CD4-positive, alpha-beta T cell treated with Interleukin-21 for 1 hour (primary cell): ENCODE measurements around the gene LRRC36.

Experiments
- DNase-seq: peaks from one replicate; pipeline ENCODE4 v3.0.0-alpha.2; 2020

The LRRC36 gene

DNA sequence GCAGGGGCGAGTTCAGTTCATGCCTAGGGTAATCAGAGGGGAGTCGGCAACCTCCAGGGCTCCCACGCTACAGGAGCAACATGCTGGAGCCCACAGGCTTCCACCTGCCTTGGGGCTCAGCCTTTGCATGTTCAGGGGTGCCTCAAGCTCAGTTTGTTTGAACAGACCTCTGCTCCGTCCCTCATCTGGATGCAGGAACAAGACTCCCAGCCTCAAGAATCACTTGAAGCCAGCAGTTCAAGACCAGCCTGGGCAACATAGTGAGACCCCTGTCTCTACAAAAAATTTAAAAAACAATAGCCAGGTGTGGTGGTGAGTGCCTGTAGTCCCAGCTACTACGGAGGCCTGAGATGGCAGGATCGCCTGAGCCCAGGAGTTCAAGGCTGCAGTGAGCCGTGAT lies 99.4 kb downstream of the LRRC36 start:
- no peak for DNase-seq

DNA sequence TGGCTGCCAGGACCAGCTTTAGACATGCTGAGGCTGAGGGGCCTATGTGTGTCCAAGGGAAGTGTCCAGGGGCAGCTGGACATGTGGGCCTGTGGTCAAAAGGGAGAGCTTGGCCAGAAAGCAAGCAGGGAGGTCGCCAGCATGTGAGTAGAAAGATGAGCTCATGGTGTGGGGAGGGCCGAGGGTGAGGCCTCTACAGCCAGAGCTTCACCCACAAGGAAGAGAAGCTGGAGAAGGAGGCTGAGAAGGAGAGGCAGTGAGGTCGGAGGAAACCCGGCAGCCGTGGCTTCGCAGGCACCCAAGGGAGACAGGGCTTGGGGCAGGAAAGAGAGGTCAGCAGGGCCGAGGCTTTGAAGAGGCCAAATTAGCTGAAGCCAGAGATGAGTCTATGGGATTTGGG lies 100.3 kb downstream of the LRRC36 start:
- DNase-seq, result no peak

DNA sequence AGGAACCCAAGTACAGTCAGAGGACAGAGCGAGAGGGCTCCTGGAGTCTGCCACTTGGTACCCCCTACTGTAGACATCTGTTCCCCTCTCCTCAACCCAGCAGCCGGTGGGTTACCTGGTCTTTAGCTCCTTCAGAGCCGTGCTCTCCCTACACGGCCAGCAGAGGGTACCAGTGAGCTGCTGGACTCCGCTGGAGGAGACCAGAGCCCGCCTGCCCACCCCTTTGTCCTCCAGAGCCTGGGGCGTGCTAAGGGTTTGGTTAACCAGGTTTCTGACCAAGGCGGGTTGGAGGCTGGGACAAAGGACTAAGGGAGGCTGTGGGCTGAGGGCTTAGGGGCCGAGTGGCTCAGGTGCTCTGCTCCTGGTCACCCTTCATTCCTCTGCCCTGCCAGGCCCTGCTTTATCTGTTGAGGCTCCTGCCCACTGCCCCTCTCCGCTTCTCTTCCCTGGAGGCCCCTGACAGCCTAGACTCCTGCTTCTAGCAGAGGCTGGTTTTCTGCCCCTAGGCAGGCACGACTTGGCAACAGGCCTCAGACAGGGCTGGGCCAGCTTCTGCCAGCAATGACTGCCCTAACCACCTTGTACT lies 101.6 kb downstream of the LRRC36 start:
- peak; percentile 48 for DNase-seq

DNA sequence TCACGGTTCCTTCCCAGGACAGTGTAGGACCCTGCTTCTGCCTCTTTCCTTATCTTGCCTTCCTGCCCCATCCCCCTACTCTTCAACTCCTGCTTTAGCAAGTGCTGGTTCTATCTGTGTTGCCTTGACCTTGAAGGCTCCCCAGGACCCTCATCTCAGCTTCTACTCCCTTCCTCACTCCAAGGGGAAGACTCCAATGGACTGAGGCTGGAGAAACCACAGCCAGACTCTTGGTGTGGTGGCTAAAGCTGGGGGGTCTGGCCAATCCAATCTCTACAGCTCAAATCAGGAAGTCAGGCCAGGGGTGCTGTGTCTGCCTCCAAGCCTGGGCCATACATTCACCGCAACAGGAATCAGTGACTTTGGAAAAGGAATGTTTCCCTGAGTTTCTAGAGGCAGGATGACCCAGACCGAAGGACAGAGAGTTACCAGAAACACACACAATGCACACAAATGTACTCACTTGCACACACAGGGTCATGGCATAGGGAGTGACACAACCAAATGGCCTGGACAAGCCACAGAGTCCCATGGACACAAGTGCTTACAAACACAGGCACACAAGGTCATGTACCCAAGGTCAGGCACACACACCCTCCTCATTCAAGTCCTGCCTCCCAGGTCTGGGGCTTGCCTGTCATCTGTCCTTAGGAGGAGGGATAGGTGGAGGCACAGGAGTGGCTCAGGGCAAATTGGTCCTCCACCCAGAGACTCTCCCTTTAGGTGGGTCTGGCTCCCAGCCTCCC lies 102.6 kb downstream of the LRRC36 start:
- DNase-seq, result no peak

DNA sequence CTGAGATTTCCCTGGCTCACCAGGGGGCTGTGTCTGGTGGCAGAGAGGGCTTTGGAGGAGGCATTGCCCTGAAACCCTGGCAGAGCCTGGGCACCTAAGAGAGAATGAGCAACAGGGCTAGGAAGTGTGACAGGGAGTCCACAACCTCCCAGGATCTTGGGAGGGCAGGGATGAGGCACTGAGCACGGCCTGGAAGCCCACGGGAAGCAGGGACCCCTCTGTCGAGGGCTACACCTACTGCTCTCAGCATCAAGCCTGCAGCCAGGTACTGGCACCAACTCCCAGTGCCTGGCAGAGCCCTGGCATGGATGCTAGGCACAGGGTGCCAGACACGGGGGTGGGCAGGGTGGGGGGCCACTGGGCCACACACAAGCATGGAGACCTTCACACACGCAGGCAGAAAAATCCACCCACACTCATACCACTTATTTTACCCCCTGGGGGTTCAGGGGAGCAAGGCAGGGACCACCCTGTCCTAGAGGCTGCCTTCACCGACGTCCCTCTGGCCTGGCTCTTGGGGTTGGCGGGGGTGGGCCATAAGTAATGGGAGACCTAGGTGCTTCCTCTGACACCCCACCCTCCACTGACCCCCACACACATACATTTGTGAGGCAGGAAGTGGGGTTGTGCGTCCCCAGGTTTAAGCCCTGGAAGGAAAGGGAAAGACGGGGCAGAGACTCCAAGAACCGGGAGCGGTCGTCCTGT lies 103.3 kb downstream of the LRRC36 start:
- DNase-seq, result no peak

DNA sequence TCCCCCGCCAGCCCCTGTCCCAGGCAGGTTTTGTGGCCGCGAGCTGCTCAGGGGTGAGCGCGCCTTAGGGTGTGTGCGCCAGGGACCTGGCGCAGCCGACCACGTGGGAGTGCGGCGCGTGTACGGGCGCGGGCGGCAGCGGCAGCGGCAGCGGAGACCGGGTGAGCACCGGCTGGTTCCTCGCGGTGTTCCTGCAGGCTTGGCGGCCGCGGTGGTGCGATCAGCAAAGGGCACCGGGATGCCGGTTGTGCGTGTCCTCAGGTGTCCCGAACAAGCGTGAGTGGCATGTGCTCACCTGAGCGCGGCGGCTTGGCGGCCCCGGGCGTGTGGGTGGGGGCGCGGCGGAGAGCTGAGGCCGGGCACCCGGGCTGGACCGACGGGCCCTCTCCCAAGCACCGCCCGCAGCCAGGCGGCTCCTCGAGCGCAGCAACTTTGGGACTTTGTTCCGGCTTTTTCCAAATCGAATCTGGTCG lies 103.9 kb downstream of the LRRC36 start:
- peak; percentile 13 for DNase-seq

DNA sequence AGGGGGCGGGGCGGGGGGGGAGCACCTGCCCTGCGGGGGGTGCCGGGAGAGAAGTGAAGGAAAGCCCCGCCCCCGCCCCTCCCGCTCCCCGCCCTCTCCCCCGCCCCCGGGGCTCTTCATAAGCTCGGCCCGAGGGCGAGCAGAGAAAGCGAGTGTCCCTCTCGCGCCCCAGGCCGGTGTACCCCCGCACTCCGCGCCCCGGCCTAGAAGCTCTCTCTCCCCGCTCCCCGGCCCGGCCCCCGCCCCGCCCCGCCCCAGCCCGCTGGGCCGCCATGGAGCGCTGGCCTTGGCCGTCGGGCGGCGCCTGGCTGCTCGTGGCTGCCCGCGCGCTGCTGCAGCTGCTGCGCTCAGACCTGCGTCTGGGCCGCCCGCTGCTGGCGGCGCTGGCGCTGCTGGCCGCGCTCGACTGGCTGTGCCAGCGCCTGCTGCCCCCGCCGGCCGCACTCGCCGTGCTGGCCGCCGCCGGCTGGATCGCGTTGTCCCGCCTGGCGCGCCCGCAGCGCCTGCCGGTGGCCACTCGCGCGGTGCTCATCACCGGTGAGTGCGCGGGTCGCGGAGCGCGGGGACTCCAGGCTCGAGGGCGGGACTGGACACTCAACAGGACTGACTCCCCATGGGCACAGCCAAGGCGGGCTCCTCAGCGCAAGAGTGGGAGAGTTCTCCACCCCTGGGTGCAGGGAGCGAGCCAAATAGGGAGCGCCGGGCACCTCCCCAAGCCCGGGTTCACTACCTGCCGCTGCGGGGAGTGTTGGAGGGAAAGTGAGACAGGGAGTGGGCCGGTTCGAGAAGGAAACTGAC lies 104.6 kb downstream of the LRRC36 start, which contains the start of gene HSD11B2:
HSD11B2 (plus strand) TSS at position 145 of the 798 bp plus-strand sequence; CDS start at position 273, 128 bp downstream.
- DNase-seq, result peak; percentile 22

DNA sequence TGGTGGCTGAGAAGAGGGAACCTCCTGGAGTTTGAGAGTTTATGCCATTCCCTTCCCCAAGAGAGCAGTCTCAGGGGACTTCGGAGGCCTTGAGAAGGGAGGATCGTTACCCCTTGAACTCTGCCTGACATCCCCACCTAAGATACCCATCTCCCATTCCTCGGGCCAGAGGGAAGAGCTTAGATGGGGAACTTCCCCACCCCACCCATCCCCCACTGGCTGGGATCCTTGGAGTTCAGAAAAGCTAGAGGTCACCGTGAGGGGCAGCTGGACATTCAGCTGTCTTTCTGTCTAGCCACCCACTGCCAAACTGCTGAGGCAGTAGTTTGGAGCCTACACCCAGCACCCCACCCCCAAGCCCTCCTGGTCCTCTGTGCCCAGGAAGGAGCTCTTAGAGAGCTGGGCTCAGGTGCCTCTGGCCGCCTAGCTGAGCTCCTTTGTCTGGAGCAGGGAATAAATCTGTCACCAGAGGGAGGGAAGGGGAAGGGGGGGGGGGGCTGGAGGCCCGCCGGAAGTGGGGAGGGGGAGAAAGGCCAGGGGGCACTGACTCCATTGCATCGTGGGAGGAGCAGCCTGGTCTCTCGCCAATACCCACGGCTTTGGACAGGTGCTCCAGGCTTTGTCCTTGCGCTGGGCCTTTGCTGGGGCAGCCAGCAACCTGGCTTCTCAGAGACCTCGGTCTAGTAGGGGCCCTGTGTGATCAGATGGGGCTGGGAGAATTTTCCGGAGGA lies 105.3 kb downstream of the LRRC36 start:
- no peak for DNase-seq

DNA sequence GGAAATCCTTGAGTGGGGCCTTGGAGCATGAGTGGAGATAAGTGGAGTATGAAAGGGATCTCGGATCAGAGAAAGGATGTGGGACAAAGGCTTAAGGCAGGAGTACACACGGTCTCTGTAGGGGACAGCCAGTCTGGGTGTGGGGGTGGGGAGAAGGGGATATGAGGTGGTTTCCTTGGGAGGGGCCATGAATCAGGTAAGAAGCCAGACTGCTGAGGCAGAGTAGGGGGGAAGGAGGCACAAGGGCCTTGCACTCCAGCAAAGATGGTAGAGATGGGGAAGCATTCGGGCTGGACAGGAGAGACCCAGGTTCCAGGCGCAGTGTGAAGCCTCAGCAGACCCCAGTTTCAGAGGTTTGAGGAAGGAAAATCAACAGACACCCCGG lies 105.9 kb downstream of the LRRC36 start:
- DNase-seq, result no peak

DNA sequence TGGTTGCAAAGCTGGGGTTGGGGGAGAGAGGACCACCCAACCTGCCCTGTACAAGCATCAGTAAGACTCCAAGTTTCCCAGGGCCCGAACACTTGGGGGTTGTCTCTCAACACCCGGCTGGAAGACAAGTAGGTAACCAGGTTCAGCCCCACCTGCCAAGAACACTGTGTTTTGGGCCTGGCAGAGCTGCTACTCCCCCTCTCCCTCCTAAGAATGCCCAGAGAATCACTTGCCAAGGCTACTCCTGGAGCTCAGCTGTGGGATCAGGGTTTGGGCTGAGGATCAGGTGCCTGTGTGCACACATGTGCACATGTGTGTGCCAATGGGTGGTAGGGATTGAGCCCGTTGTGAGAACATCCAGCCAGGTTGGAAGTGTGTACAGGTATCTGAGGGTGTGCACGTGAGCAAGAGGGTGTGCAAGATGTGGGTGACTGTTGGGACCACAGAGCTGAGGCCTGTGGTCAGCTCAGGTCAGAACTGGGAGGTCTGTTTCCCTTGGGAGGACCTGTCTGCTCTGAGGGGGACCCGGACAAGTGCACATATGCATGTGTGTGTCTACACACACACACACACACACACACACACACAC lies 106.6 kb downstream of the LRRC36 start:
- no peak for DNase-seq
